ENCODE measurements around the gene EGFR. TPM values are rescaled to one million over a fixed set of nuclear protein-coding genes. Genes with fewer than 3 reads are reported as not detected.

Gene EGFR
- total RNA-seq, 4 donors from 2014 or later, result 224 to 292 (median 233) TPM

DNA sequence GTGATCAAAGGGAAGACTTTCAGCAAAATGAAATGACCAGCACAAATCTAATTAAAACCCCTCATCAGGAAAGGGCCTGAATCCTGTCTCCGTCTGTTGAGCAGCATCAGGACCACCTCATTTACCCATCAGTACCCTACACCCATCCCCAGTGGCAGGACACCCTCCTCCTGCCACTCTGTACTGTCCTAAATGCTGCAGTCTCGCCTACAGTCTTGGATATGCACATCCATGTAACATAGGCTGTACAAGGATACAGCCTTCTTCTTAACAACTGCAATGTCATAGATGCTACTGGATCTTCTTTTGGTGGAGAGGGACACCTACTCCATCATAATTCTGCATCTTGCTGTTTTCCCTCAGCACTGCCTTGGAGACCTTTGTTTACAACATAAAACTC, 206.0 kb downstream of the EGFR start:
- DNase-seq (ENCODE audit: low spot score in 2 of 2), result no peak
- intact Hi-C loops (cut with DNase I; ENCODE audit: low total_unique reads), result no loop called here
- 90 to 94% methylated on average over 2 of the region's 2 CpGs for WGBS, 2 donors

DNA sequence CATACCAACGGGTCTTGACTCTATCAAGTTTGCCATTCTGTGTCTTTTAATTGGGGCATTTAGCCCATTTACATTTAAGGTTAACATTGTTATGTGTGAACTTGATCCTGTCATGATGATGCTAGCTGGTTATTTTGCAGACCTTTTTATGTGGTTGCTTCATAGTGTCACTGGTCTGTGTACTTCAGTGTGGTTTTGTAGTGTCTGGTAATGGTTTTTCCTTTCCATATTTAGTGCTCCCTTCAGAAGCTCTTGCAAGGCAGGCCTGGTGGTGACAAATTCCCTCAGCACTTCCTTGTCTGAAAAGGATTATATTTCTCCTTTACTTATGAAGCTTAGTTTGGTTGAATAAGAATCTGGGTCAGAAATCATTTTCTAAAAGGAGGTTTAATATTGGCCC, 211.2 kb downstream of the EGFR start:
- WGBS, 2 donors, result 84 to 85% methylated on average over 1 of the region's 1 CpG
- TF ChIP-seq, protein P1, sequence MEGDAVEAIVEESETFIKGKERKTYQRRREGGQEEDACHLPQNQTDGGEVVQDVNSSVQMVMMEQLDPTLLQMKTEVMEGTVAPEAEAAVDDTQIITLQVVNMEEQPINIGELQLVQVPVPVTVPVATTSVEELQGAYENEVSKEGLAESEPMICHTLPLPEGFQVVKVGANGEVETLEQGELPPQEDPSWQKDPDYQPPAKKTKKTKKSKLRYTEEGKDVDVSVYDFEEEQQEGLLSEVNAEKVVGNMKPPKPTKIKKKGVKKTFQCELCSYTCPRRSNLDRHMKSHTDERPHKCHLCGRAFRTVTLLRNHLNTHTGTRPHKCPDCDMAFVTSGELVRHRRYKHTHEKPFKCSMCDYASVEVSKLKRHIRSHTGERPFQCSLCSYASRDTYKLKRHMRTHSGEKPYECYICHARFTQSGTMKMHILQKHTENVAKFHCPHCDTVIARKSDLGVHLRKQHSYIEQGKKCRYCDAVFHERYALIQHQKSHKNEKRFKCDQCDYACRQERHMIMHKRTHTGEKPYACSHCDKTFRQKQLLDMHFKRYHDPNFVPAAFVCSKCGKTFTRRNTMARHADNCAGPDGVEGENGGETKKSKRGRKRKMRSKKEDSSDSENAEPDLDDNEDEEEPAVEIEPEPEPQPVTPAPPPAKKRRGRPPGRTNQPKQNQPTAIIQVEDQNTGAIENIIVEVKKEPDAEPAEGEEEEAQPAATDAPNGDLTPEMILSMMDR (IDR thresholded peaks at IDR 0.05), result no peak
- no peak for TF ChIP-seq POLR2A (IDR thresholded peaks at IDR 0.05)
- H3K4me3 ChIP-seq (ENCODE audit: low read depth, poor library complexity, severe bottlenecking), result no peak overlapping the region
- intact Hi-C loops (cut with DNase I; ENCODE audit: low total_unique reads), result no loop called here
- no peak for DNase-seq (ENCODE audit: low spot score in 2 of 2)

More for the DNA sequence above, 206.0 kb downstream of the EGFR start:
- H3K4me3 ChIP-seq (ENCODE audit: low read depth, poor library complexity, severe bottlenecking), result no peak overlapping the region
- TF ChIP-seq, protein P1 (IDR thresholded peaks at IDR 0.05), result no peak
- TF ChIP-seq POLR2A (IDR thresholded peaks at IDR 0.05), result no peak

DNA sequence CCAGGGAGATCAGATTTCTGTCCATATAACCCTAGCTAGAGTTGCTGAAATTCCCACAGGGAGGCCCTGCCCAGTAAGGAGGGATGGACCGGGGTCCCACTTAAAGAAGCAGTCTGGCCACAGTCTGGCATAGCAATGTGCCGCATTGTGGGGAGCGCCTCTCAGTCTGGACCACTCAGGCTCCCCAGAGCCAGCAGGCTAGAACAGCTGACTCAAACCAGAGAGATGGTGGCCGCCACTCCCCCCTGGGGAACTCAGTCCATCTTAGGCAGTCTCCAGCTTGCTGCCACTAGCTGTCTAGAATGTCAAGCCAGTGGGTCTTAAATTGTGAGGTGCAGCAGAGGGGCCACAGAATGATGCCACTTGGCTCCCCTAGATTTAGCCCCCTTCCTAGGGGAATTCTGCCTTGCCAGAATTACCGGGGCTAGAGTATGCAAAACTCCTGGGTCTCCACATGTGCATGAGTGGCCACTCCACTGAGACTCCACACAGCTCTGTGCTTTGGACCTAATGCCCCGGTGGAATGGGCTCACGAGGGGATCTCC, 213.0 kb downstream of the EGFR start:
- TF ChIP-seq, protein P1 (IDR thresholded peaks at IDR 0.05), result no peak
- no peak for TF ChIP-seq POLR2A (IDR thresholded peaks at IDR 0.05)
- intact Hi-C loops (cut with DNase I; ENCODE audit: low total_unique reads), result no loop called here
- DNase-seq (ENCODE audit: low spot score in 2 of 2), result no peak
- WGBS, 2 donors, result 89 to 90% methylated on average over 7 of the region's 7 CpGs
- no peak overlapping the region for H3K4me3 ChIP-seq (ENCODE audit: low read depth, poor library complexity, severe bottlenecking)

DNA sequence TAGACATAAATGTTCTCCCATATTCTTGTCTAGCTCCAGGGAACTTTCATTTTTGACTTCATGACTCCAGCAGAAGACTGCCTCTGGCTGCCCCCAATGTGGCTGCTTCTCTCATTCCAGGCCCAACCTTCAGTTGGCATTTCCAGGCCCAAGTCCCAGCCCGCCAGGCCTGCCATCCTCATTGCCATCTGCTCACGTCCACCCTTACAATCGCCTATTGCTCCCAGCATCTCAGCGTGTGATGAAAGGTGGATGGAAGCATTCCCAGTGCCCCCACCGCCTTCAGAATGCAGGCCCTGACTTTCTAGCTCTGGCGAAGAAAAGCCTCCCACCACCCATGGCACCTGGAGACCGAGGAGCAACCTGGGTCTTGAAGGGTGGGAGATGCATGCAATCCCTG, 214.2 kb downstream of the EGFR start:
- TF ChIP-seq POLR2A (IDR thresholded peaks at IDR 0.05), result no peak
- TF ChIP-seq, protein P1 (IDR thresholded peaks at IDR 0.05), result no peak

DNA sequence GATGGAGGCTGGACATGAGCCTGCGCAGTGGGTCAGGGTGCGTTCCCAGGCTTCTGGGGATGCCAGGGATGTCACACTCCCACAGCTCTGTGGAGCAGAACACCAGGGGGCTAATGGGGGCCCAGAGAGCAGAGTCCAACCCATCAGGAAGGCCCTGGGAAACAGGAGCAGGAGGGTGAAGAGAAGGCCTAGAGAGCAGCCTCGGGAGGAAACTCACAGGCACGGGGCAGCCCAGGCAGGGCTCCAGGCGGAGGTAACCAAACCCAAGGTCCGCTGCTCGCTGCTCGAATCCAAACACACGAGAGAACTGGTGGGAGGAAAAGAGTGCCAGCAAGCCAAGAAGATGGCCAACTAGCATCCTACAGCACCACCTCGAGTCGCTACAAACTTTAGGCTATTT, 215.6 kb downstream of the EGFR start:
- 88 to 90% methylated on average over 11 of the region's 11 CpGs for WGBS, 2 donors
- peak in 1 of 2 donors; percentile 68 for DNase-seq (ENCODE audit: low spot score in 2 of 2)
- TF ChIP-seq POLR2A (IDR thresholded peaks at IDR 0.05), result no peak
- intact Hi-C loops (cut with DNase I; ENCODE audit: low total_unique reads), result no loop called here
- H3K4me3 ChIP-seq (ENCODE audit: low read depth, poor library complexity, severe bottlenecking), result no peak overlapping the region

More for the DNA sequence above, 214.2 kb downstream of the EGFR start:
- intact Hi-C loops (cut with DNase I; ENCODE audit: low total_unique reads), result no loop called here
- WGBS, 2 donors, result 96 to 97% methylated on average over 7 of the region's 7 CpGs
- DNase-seq (ENCODE audit: low spot score in 2 of 2), result no peak
- H3K4me3 ChIP-seq (ENCODE audit: low read depth, poor library complexity, severe bottlenecking), result no peak overlapping the region

DNA sequence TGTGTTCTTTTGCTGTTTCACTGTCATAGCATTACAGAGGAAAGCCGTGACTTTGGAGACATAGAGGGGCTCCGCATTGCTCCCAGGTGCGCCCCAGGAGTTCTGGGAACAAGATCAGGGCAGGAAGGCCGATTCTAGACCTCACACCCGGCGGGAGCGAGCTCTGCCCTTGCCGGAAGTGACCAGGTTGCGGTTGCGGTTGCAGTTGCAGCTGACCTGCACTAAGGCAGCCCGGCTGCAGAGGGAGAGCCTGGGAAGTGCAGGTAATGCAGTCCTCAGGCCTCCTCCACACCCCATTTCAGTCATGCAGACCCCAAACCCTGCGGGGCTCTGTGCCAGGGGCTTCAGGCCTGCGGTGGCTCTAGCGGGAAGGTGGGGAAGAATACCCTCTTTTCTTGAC, 216.3 kb downstream of the EGFR start:
- no peak for DNase-seq (ENCODE audit: low spot score in 2 of 2)
- intact Hi-C loops (cut with DNase I; ENCODE audit: low total_unique reads), result no loop called here
- 88 to 89% methylated on average over 14 of the region's 14 CpGs for WGBS, 2 donors
- no peak overlapping the region for H3K4me3 ChIP-seq (ENCODE audit: low read depth, poor library complexity, severe bottlenecking)
- TF ChIP-seq, protein P1 (IDR thresholded peaks at IDR 0.05), result no peak
- TF ChIP-seq POLR2A (IDR thresholded peaks at IDR 0.05), result no peak

All from lower leg skin (tissue), 4 donors.